Progenitor cell of endocrine pancreas (in vitro differentiated cells): Measurements from ENCODE around the gene GEMIN4. TPM values are rescaled to one million over a fixed set of nuclear protein-coding genes. Genes with fewer than 3 reads are reported as not detected.

ENCODE experiments used
- DNase-seq: peaks from one replicate; pipeline ENCODE4 v3.0.0; 2021; ENCODE audit warnings: low spot score; ENCODE audit not compliant: unreplicated experiment
- H3K27ac Mint-ChIP-seq: 2 replicates; pipeline ENCODE4 v1.8.0; 2021; ENCODE audit warnings: mild to moderate bottlenecking, moderate library complexity, mixed read lengths
- H3K27me3 Mint-ChIP-seq: 2 replicates; pipeline ENCODE4 v1.8.0; 2021; ENCODE audit warnings: mixed read lengths
- H3K36me3 Mint-ChIP-seq: 2 replicates; pipeline ENCODE4 v1.8.0; 2022; ENCODE audit warnings: mixed read lengths; ENCODE audit not compliant: insufficient read depth
- H3K4me1 Mint-ChIP-seq: 2 replicates; pipeline ENCODE4 v1.8.0; 2021; ENCODE audit warnings: low read depth, mixed read lengths
- H3K4me3 Mint-ChIP-seq: 2 replicates; pipeline ENCODE4 v1.8.0; 2021; ENCODE audit warnings: low read depth, mild to moderate bottlenecking, moderate library complexity, mixed read lengths
- H3K9me3 Mint-ChIP-seq: 2 replicates; pipeline ENCODE4 v1.8.0; 2021; ENCODE audit warnings: low read depth, mixed read lengths
- total RNA-seq: library from RNA; stranded (reverse); gene quantifications from 2 replicates; pipeline ENCODE4 v1.2.1, GENCODE V29; 2021
- TF ChIP-seq, protein P1 (sequence below): fragments of 200-600 bp; sonication (generic); IDR thresholded peaks from one replicate; pipeline ENCODE4 v1.5.0; 2021; ENCODE audit warnings: antibody characterized with exemption, mild to moderate bottlenecking; ENCODE audit not compliant: unreplicated experiment

The GEMIN4 gene
- total RNA-seq, 1 donor from 2014 or later = 39.8 TPM

DNA sequence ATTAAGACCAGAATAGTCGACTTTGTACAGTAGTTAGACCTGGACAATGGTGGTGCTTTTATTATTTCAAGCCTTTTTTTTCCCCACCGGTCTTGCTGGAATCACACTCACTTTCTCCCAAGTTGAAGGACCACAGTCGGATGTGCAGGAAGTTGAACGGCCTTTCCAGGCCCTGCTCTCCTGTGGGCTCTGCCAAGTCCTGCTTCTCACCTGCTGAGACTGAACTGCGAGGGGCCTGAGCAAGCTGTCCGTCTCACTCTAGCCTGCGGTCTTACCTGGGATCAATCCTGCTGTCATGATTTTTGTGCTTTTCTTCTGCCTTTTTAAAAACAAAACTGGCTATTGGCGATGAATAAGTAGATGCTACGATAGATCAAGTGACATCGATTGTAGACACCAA, 18.3 kb downstream of the GEMIN4 start:
- Mint-ChIP-seq H3K4me1 (peaks cover 16% of the 10 kb centered on the region), H3K36me3 (peaks cover 14% of the 10 kb centered on the region), H3K27ac (peak overlapping the region; percentile 96), H3K27me3 (no peaks in the 10 kb centered on the region), H3K4me3 (peak overlapping the region; percentile 87), H3K9me3 (no peaks in the 10 kb centered on the region)
- TF ChIP-seq, protein P1, sequence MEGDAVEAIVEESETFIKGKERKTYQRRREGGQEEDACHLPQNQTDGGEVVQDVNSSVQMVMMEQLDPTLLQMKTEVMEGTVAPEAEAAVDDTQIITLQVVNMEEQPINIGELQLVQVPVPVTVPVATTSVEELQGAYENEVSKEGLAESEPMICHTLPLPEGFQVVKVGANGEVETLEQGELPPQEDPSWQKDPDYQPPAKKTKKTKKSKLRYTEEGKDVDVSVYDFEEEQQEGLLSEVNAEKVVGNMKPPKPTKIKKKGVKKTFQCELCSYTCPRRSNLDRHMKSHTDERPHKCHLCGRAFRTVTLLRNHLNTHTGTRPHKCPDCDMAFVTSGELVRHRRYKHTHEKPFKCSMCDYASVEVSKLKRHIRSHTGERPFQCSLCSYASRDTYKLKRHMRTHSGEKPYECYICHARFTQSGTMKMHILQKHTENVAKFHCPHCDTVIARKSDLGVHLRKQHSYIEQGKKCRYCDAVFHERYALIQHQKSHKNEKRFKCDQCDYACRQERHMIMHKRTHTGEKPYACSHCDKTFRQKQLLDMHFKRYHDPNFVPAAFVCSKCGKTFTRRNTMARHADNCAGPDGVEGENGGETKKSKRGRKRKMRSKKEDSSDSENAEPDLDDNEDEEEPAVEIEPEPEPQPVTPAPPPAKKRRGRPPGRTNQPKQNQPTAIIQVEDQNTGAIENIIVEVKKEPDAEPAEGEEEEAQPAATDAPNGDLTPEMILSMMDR = no peak
- DNase-seq = no peak

DNA sequence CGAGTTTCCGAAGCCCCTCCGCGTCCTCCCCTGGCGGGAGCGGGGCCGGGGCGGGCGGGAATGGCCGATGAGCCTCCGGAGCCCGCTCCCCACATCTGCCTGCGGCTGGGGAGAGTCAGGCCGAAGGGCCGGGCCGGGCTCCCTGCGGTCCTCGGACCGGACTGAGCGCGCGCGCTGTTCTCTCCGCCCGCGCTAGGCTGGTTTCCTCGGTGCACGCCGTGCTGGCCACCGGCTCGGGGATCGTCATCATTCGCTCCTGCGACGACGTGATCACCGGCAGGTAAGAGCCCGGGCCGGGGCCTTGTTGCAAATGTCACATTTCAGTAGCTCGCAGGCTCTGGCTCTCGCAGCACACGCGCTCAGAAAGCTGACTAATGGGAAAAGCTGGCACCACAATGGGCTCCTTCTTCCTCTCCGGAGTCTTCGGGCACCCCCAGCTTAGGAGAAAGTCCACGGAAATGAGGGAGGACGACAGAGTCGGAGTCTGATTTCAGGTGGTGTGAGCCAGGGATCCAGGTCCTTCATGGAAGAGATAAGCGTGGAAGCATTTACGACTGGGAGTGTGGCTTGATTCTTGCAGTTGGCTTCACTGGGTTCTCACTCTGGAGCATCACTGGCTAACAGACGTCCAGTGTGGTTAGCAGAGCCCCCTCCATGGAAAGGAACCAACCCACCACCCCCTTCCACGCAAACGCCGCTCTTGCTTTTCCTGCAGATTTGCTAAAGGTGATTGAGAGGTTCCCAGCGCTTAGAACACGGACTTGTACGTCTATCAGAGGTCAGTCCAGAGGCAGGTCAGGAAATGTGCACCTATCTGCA, 19.0 kb downstream of the GEMIN4 start:
- Mint-ChIP-seq H3K36me3 (peaks cover 10% of the 10 kb centered on the region), H3K4me3 (peak overlapping the region; percentile 87), H3K27me3 (no peaks in the 10 kb centered on the region), H3K27ac (peak overlapping the region; percentile 96), H3K4me1 (peaks cover 16% of the 10 kb centered on the region), H3K9me3 (no peaks in the 10 kb centered on the region)
- no peak for DNase-seq
- TF ChIP-seq, protein P1 = no peak

DNA sequence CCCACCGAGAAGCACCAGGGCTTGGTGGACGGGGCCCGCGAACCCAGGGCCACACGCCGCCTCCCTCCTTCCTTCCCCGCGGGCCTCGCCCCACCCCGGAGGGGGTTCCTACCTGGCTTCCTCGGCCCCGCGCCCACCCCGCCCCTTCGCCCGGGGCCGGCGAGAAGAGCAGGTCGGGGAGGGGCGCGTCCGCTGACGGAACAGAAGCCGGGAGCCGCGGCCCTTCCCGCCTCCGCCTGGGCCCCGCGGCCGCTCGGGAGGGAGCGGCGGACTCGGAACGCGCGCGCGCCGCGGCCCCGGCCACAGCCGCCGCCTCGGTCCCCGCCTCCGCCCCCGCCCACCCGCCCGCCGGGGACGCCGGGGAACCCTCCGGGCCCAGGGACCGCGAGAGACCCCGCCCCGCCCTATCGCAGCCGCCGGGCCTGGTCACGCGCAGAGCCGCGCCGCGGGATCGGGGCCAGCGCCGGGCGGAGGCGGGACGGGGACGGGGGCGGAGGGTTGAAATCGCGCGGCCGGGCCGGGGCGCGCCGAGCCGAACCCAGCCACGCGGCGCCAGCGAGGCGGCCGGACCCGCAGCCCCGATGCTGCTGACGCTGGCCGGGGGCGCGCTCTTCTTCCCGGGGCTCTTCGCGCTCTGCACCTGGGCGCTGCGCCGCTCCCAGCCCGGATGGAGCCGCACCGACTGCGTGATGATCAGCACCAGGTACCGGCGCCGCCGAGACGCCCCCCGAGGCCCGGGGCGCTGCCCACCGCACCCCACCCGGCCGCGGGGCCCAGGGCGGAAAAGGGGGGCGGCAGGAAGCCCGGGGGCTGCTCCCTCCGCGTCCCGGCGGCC, 19.8 kb downstream of the GEMIN4 start, which contains the start of gene TLCD3A:
Gene TLCD3A (plus strand): TSS at position 530 of the 835 bp plus-strand sequence. CDS start 52 bp downstream, at position 582.
- peak; percentile 59 for DNase-seq
- TF ChIP-seq, protein P1 = no peak
- Mint-ChIP-seq H3K27ac (peak within 1 kb of the TSS; percentile 96), H3K27me3 (no peaks in the 10 kb centered on the region), H3K4me3 (peak within 1 kb of the TSS; percentile 87), H3K9me3 (no peaks in the 10 kb centered on the region), H3K36me3 (peaks cover 10% of the 10 kb centered on the region), H3K4me1 (peaks cover 16% of the 10 kb centered on the region)

DNA sequence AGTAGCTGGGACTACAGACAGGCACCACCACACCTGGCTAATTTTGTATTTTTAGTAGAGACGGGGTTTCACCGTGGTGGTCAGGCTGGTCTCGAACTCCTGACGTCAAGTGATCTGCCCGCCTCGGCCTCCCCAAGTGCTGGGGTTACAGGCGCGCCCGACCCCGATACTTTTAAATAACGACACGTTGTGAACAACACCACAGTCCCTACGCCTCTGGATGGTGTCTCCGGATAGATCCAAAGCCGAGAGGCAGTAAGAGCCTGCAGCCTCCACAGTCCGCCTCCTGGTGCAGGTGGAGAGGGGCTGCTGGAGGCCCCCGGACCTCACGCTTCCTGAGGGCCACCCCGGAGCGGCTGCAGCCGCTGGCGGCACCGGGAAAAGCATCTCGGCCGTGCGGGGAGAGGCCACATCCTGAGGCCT, 20.4 kb downstream of the GEMIN4 start:
- no peaks in the 10 kb centered on the region for H3K9me3 Mint-ChIP-seq
- peaks cover 17% of the 10 kb centered on the region for H3K4me1 Mint-ChIP-seq
- DNase-seq = no peak
- H3K4me3 Mint-ChIP-seq = peak overlapping the region; percentile 78
- H3K27me3 Mint-ChIP-seq = no peaks in the 10 kb centered on the region
- H3K36me3 Mint-ChIP-seq = peaks cover 10% of the 10 kb centered on the region
- peak overlapping the region; percentile 92 for H3K27ac Mint-ChIP-seq
- TF ChIP-seq, protein P1 = no peak

DNA sequence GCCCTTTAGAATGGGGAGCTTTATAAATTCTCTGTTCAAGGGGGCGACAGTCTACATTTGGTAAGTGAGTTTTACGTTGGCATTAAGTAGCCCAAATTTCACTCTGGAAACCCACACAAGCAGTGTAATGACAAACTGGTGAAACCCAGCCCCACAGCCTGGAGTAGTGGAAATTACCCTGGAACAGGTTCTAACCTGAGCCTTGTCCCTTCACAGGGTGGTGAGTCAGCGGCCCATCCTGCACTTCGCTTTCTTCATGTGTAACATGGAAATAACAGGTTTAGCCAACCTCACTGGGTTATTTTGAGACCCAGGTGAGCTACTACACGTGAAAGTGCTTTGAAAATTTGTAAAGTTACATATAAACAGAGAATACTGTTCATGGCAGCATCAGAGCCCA, 23.2 kb downstream of the GEMIN4 start:
- Mint-ChIP-seq H3K4me1 (peaks cover 20% of the 10 kb centered on the region), H3K27ac (no peak overlapping the region), H3K27me3 (no peaks in the 10 kb centered on the region)

More for the DNA sequence above, 23.2 kb downstream of the GEMIN4 start:
- peaks cover 4% of the 10 kb centered on the region for H3K36me3 Mint-ChIP-seq
- no peak overlapping the region for H3K4me3 Mint-ChIP-seq
- H3K9me3 Mint-ChIP-seq = no peaks in the 10 kb centered on the region
- TF ChIP-seq, protein P1 = no peak
- DNase-seq = no peak
